ENCODE results near the gene NUP42. TPM values are rescaled to one million over a fixed set of nuclear protein-coding genes. Genes with fewer than 3 reads are reported as not detected.

NUP42 gene
- total and polyA plus RNA-seq, 2 donors (not counting 3 experiments of a cell fraction or from before 2014, with no cell fraction given), result 31.5 to 38.6 TPM

GRCh38 chr7:23237000-23237399, 55.2 kb downstream of the NUP42 start:
- no peaks in the 10 kb centered on the region for H3K36me3 ChIP-seq (ENCODE audit: control insufficient read depth in 2 of 2, extremely low read depth in 1 of 2, insufficient read depth in 2 of 2, low read length in 2 of 2)
- H3K9me1 ChIP-seq (replicated peaks; ENCODE audit: control insufficient read depth, extremely low read depth, insufficient read depth, low read length), result no peaks in the 10 kb centered on the region
- no peaks in the 10 kb centered on the region for H4K20me1 ChIP-seq (replicated peaks; ENCODE audit: control insufficient read depth, extremely low read depth, insufficient read depth, low read length)
- no peak for DNase-seq (ENCODE audit: low read depth, low spot score)
- no peaks in the 10 kb centered on the region for H3K79me2 ChIP-seq (ENCODE audit: control insufficient read depth, insufficient read depth, low read length)
- H3K27me3 ChIP-seq (ENCODE audit: control insufficient read depth in 2 of 2, insufficient read depth in 2 of 2, low read length in 2 of 2), result peaks cover 0 to 8% of the 10 kb centered on the region in 2 experiments
- no peak overlapping the region for H3K27ac ChIP-seq (ENCODE audit: insufficient read depth, low read depth, low read length)
- H3K9me3 ChIP-seq (replicated peaks; ENCODE audit: control insufficient read depth, insufficient read depth, low read length), result no peaks in the 10 kb centered on the region
- H3K4me3 ChIP-seq (replicated peaks in 1 of 3; ENCODE audit: insufficient read depth in 1 of 3, low read depth in 1 of 3, low read length in 3 of 3), result no peak overlapping the region
- dilution Hi-C loops (cut with MboI; ENCODE audit: extremely low pct_ligation_motif_present, low sequenced_read_pairs) (no loop called here), intact Hi-C loops (cut with micrococcal nuclease) (no loop called here)
- TF ChIP-seq GATA2 (IDR thresholded peaks at IDR 0.05; ENCODE audit: insufficient read depth, insufficient read length, low read depth, low read length), result no peak
- TF ChIP-seq MAX (IDR thresholded peaks at IDR 0.05; ENCODE audit: insufficient read depth, insufficient read length), result no peak
- TF ChIP-seq CTCF (IDR thresholded peaks at IDR 0.05; ENCODE audit: extremely low read depth in 1 of 2, insufficient read depth in 1 of 2, low read depth in 1 of 2, low read length in 2 of 2), result no peak
- no peak for TF ChIP-seq POLR2A (IDR thresholded peaks at IDR 0.05; ENCODE audit: low read depth, low read length)
- TF ChIP-seq MYC (IDR thresholded peaks at IDR 0.05; ENCODE audit: low read depth, low read length), result no peak
- no peak for TF ChIP-seq POLR2AphosphoS5 (IDR thresholded peaks at IDR 0.05; ENCODE audit: insufficient read depth, low read depth, low read length)
- no peak for TF ChIP-seq EZH2 (IDR thresholded peaks at IDR 0.05; ENCODE audit: borderline replicate concordance, low read depth, low read length, severe bottlenecking)
- TF ChIP-seq FOS (IDR thresholded peaks at IDR 0.05; ENCODE audit: borderline replicate concordance, insufficient read depth, low read length), result no peak
- no peak for TF ChIP-seq JUN (IDR thresholded peaks at IDR 0.05; ENCODE audit: borderline replicate concordance, insufficient read depth, insufficient read length, low read depth)
- FAIRE-seq, result no peak
- no peak overlapping the region for H3K4me2 ChIP-seq (ENCODE audit: insufficient read depth, low read length)
- BruUV-seq (replicated peaks), result no TSS peak
- H3K4me1 ChIP-seq (ENCODE audit: control insufficient read depth, extremely low read depth, insufficient read depth, low read length), result no peaks in the 10 kb centered on the region
- H3K9ac ChIP-seq (replicated peaks; ENCODE audit: extremely low read depth, insufficient read depth, low read length), result no peak overlapping the region
- no peak overlapping the region for H2AFZ ChIP-seq (ENCODE audit: low read depth, low read length)
- POLR2A ChIA-PET, result no interaction called here
- CTCF ChIA-PET, result no interaction called here

Data from endothelial cell of umbilical vein (primary cell).